ENCODE results near the gene PARD3.
"Not testable (repeated sequence)": the region's sequence is repeated elsewhere in the genome, so short reads cannot be mapped to it uniquely, and the experiment has no call there.

The PARD3 gene

GRCh38 chr10:34719746-34720145, 95.3 kb downstream of the PARD3 start:
- peak; percentile 65 for FAIRE-seq

GRCh38 chr10:34719328-34719727, 95.8 kb downstream of the PARD3 start:
- FAIRE-seq (no peak), DNase-seq (ENCODE audit: insufficient read length, low spot score) (no peak)

More at GRCh38 chr10:34719746-34720145, 95.3 kb downstream of the PARD3 start:
- DNase-seq (ENCODE audit: insufficient read length, low spot score), result peak; percentile 57

- DNase-seq (ENCODE audit: insufficient read length, low spot score), result no peak
- peak; percentile 31 for FAIRE-seq
Measured at GRCh38 chr10:34717429-34717828, 97.7 kb downstream of the PARD3 start.

GRCh38 chr10:34716958-34717357, 98.1 kb downstream of the PARD3 start:
- no peak for DNase-seq (ENCODE audit: insufficient read length, low spot score)
- peak; percentile 65 for FAIRE-seq

- DNase-seq (ENCODE audit: insufficient read length, low spot score), result no peak
- peak; percentile 51 for FAIRE-seq
Measured at GRCh38 chr10:34716234-34716633, 98.9 kb downstream of the PARD3 start.

GRCh38 chr10:34715511-34716187, 99.4 kb downstream of the PARD3 start:
- peak; percentile 69 for FAIRE-seq
- no peak for DNase-seq (ENCODE audit: insufficient read length, low spot score)

GRCh38 chr10:34713875-34714274, 101.2 kb downstream of the PARD3 start:
- peak; percentile 74 for DNase-seq (ENCODE audit: insufficient read length, low spot score)
- no peak for FAIRE-seq

- DNase-seq (ENCODE audit: insufficient read length, low spot score) (no peak), FAIRE-seq (no peak)
Measured at GRCh38 chr10:34711500-34711899, 103.6 kb downstream of the PARD3 start.

- DNase-seq (ENCODE audit: insufficient read length, low spot score) (peak; percentile 66), FAIRE-seq (peak; percentile 96)
Measured at GRCh38 chr10:34710391-34710751, 104.7 kb downstream of the PARD3 start.

- FAIRE-seq, result no peak
- DNase-seq (ENCODE audit: insufficient read length, low spot score), result no peak
Measured at GRCh38 chr10:34709637-34710390, 105.3 kb downstream of the PARD3 start.

GRCh38 chr10:34707656-34708055, 107.4 kb downstream of the PARD3 start:
- DNase-seq (ENCODE audit: insufficient read length, low spot score), result no peak
- no peak for FAIRE-seq

GRCh38 chr10:34706992-34707391, 108.1 kb downstream of the PARD3 start:
- not testable (repeated sequence) for FAIRE-seq; DNase-seq (ENCODE audit: insufficient read length, low spot score)

GRCh38 chr10:34706147-34706546, 108.9 kb downstream of the PARD3 start:
- DNase-seq (ENCODE audit: insufficient read length, low spot score) (no peak), FAIRE-seq (no peak)

- FAIRE-seq, result peak; percentile 85
- DNase-seq (ENCODE audit: insufficient read length, low spot score), result no peak
Measured at GRCh38 chr10:34705563-34705962, 109.5 kb downstream of the PARD3 start.

- no peak for DNase-seq (ENCODE audit: insufficient read length, low spot score)
- no peak for FAIRE-seq
Measured at GRCh38 chr10:34704526-34705184, 110.4 kb downstream of the PARD3 start.

- DNase-seq (ENCODE audit: insufficient read length, low spot score), result no peak
- FAIRE-seq, result no peak
Measured at GRCh38 chr10:34702982-34703381, 112.1 kb downstream of the PARD3 start.

- DNase-seq (ENCODE audit: insufficient read length, low spot score) (no peak), FAIRE-seq (no peak)
Measured at GRCh38 chr10:34702093-34702937, 112.8 kb downstream of the PARD3 start.

- no peak for FAIRE-seq
- no peak for DNase-seq (ENCODE audit: insufficient read length, low spot score)
Measured at GRCh38 chr10:34701194-34701593, 113.9 kb downstream of the PARD3 start.

GRCh38 chr10:34700752-34701151, 114.3 kb downstream of the PARD3 start:
- FAIRE-seq; DNase-seq (ENCODE audit: insufficient read length, low spot score): not testable (repeated sequence)

GRCh38 chr10:34699904-34700517, 115.1 kb downstream of the PARD3 start:
- FAIRE-seq (no peak), DNase-seq (ENCODE audit: insufficient read length, low spot score) (no peak)
